ENCODE results near the gene CTPS1. TPM values are rescaled to one million over a fixed set of nuclear protein-coding genes. Genes with fewer than 3 reads are reported as not detected.

Gene CTPS1
- total RNA-seq, 1 experiment from 2014 or later, result 34.4 TPM

GRCh38 chr1:40989066-40989465, 9.6 kb downstream of the CTPS1 start:
- Histone ChIP-seq H3K4me3 (ENCODE audit: low read length) (no peak overlapping the region), H3K79me2 (ENCODE audit: low read length) (peaks cover 87% of the 10 kb centered on the region), H3K4me1 (ENCODE audit: low read length) (no peaks in the 10 kb centered on the region), H3K9me2 (replicated peaks; ENCODE audit: insufficient read depth, low read length) (no peaks in the 10 kb centered on the region), H3K27ac (ENCODE audit: low read length) (no peak overlapping the region), H3K36me3 (ENCODE audit: insufficient read depth, low read length) (peaks cover 87% of the 10 kb centered on the region), H2AFZ (ENCODE audit: low read length) (no peak overlapping the region), H4K20me1 (ENCODE audit: insufficient read depth, low read depth, low read length) (peaks cover 15% of the 10 kb centered on the region; the same call in 1 of the 2 replicates), H3K9me3 (ENCODE audit: low read length) (no peaks in the 10 kb centered on the region), H3K9ac (ENCODE audit: low read length) (no peak overlapping the region), H3K4me2 (ENCODE audit: low read depth, low read length, poor library complexity, severe bottlenecking) (no peak overlapping the region), H3K27me3 (ENCODE audit: low read length) (no peaks in the 10 kb centered on the region)
- DNase-seq, result no peak

DNA sequence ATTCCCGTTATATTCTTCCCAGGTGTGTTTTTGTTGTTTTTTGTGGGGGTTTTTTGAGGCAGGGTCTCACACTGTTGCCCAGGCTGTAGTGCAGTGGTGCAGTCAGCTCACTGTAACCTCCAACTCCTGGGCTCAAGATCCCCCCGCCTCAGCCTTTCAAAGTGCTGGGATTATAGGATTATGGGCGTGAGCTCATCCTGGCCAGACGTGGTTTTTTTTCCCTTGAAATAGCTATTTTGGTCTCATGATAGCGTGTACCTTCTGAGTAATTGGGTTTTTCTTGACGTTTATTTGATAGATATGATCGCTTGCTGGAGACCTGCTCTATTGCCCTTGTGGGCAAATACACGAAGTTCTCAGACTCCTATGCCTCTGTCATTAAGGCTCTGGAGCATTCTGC, 17.6 kb downstream of the CTPS1 start:
- H3K9me2 ChIP-seq (replicated peaks; ENCODE audit: insufficient read depth, low read length), result no peaks in the 10 kb centered on the region
- no peaks in the 10 kb centered on the region for H3K9me3 ChIP-seq (ENCODE audit: low read length)
- no peak overlapping the region for H3K9ac ChIP-seq (ENCODE audit: low read length)
- peaks cover 4% of the 10 kb centered on the region for H4K20me1 ChIP-seq (ENCODE audit: insufficient read depth, low read depth, low read length)
- no peaks in the 10 kb centered on the region for H3K27me3 ChIP-seq (ENCODE audit: low read length)
- H3K79me2 ChIP-seq (ENCODE audit: low read length), result peaks cover 71% of the 10 kb centered on the region
- no peak overlapping the region for H3K27ac ChIP-seq (ENCODE audit: low read length)
- H3K4me3 ChIP-seq (ENCODE audit: low read length), result no peak overlapping the region
- no peak overlapping the region for H3K4me2 ChIP-seq (ENCODE audit: low read depth, low read length, poor library complexity, severe bottlenecking)
- no peak for DNase-seq
- peaks cover 19% of the 10 kb centered on the region for H3K4me1 ChIP-seq (ENCODE audit: low read length)
- H3K36me3 ChIP-seq (ENCODE audit: insufficient read depth, low read length), result peaks cover 71% of the 10 kb centered on the region
- H2AFZ ChIP-seq (ENCODE audit: low read length), result no peak overlapping the region

DNA sequence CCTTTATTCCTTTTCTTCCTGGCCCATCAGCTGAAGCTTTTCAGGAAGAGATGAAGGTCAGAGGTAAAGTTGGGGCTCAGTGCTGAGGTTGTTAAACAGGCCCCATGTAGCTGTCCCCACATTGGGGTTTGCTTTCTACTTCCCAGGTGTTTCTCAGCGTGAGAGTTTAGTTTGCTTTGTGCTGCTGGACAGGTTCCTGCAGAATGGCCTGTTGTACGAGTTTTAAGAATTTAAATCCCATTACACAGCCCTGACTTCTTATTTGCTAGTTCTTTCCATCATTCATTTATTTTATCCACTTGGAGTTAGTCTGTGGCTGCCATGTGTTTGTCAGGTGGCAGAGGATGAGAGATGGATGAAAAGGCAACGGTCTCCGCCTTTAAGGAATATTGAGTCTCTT, 19.2 kb downstream of the CTPS1 start:
- Histone ChIP-seq H3K4me3 (ENCODE audit: low read length) (no peak overlapping the region), H3K27me3 (ENCODE audit: low read length) (no peaks in the 10 kb centered on the region), H3K27ac (ENCODE audit: low read length) (no peak overlapping the region), H4K20me1 (ENCODE audit: insufficient read depth, low read depth, low read length) (peaks cover 6% of the 10 kb centered on the region; the same call in 1 of the 2 replicates), H3K36me3 (ENCODE audit: insufficient read depth, low read length) (peaks cover 77% of the 10 kb centered on the region), H3K4me1 (ENCODE audit: low read length) (peaks cover 35% of the 10 kb centered on the region), H3K4me2 (ENCODE audit: low read depth, low read length, poor library complexity, severe bottlenecking) (no peak overlapping the region), H3K9me2 (replicated peaks; ENCODE audit: insufficient read depth, low read length) (no peaks in the 10 kb centered on the region), H3K79me2 (ENCODE audit: low read length) (peaks cover 70% of the 10 kb centered on the region), H3K9ac (ENCODE audit: low read length) (no peak overlapping the region), H2AFZ (ENCODE audit: low read length) (no peak overlapping the region), H3K9me3 (ENCODE audit: low read length) (no peaks in the 10 kb centered on the region)
- no peak for DNase-seq

DNA sequence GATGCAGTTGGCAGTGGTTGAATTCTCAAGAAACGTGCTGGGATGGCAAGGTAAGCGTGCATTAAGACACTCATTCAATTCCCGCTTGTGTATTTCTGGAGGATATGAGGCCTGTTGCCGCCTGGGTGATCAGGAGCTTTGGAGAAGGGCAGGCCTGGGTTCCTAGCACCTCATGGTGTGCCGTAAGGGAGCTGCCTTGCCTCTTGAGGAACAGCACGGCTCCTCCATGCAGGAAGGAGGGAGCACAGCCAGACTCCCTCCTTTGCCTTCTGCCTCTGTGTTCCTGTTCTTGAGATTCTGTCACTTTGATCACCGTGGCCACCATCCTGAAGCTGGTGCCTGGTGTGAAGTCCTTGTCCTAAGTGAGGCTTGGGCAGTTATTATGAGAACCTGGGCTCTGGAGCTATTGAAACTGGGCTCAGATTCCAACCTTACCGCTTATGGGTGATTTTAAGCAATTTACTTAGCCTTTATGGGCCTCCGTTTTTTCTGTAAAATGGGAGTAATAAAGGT, 23.7 kb downstream of the CTPS1 start:
- Histone ChIP-seq H3K27ac (ENCODE audit: low read length) (peak overlapping the region; percentile 62), H3K79me2 (ENCODE audit: low read length) (peaks cover 49% of the 10 kb centered on the region)

DNA sequence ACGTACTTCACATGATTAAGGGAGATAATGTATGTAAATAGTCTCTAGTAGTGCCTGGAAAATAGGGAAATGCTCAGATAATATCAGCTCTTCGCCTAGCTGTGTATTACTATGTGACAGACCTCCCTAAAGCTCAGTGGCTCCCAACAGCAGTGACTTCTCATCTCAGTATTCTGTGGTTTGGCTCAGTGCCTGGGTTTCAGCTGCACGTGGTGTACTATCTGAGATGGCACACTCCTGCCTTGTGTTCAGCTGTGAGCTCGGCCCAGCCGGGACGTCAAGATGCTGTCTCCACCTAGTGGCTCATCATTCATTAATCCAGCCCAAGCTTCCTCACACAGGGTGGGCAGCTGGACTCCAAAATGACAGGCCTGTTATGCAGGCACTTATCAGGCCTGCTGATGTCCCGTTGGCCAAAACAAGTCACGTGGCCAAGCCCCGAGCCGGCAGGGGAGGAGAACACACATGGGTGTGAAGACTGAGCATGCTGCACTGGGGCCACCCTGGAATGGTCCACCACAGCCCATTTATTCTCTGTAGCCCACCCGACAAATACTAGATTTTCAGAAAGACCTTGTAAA, 24.2 kb downstream of the CTPS1 start:
- Histone ChIP-seq H3K4me1 (ENCODE audit: low read length) (peaks cover 39% of the 10 kb centered on the region), H3K79me2 (ENCODE audit: low read length) (peaks cover 45% of the 10 kb centered on the region), H3K9ac (ENCODE audit: low read length) (no peak overlapping the region), H3K27ac (ENCODE audit: low read length) (peak overlapping the region; percentile 62), H3K4me2 (ENCODE audit: low read depth, low read length, poor library complexity, severe bottlenecking) (peak overlapping the region; percentile 29), H3K36me3 (ENCODE audit: insufficient read depth, low read length) (peaks cover 82% of the 10 kb centered on the region), H3K4me3 (ENCODE audit: low read length) (no peak overlapping the region), H4K20me1 (ENCODE audit: insufficient read depth, low read depth, low read length) (peaks cover 22% of the 10 kb centered on the region; the same call in 1 of the 2 replicates), H3K9me2 (replicated peaks; ENCODE audit: insufficient read depth, low read length) (no peaks in the 10 kb centered on the region), H3K27me3 (ENCODE audit: low read length) (no peaks in the 10 kb centered on the region), H2AFZ (ENCODE audit: low read length) (no peak overlapping the region), H3K9me3 (ENCODE audit: low read length) (no peaks in the 10 kb centered on the region)
- DNase-seq, result peak; percentile 94

More for the DNA sequence above, 23.7 kb downstream of the CTPS1 start:
- Histone ChIP-seq H3K27me3 (ENCODE audit: low read length) (no peaks in the 10 kb centered on the region), H3K4me2 (ENCODE audit: low read depth, low read length, poor library complexity, severe bottlenecking) (peak overlapping the region; percentile 29), H4K20me1 (ENCODE audit: insufficient read depth, low read depth, low read length) (peaks cover 20% of the 10 kb centered on the region; the same call in 1 of the 2 replicates), H3K9ac (ENCODE audit: low read length) (peak overlapping the region; percentile 13; the same call in 1 of the 2 replicates), H3K9me2 (replicated peaks; ENCODE audit: insufficient read depth, low read length) (no peaks in the 10 kb centered on the region), H2AFZ (ENCODE audit: low read length) (no peak overlapping the region), H3K4me3 (ENCODE audit: low read length) (no peak overlapping the region), H3K4me1 (ENCODE audit: low read length) (peaks cover 39% of the 10 kb centered on the region), H3K36me3 (ENCODE audit: insufficient read depth, low read length) (peaks cover 81% of the 10 kb centered on the region), H3K9me3 (ENCODE audit: low read length) (no peaks in the 10 kb centered on the region)
- no peak for DNase-seq

DNA sequence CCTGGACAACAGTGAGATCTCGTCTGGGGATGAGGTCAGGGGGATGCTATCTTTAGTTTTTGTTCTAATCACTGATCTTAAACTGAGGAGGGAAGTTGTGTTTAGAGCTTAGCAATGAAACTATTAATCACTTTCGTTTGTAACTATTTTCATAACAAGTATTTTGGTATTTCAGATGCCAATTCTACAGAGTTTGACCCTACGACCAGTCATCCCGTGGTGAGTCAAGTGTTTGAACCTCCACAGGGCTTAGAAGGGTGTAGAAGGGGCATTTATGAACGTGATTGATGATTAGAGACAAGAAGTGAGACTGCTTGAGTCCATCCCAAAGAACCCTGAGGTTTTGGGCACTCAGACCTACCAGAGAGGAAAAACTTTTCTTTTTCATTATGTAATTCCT, 26.4 kb downstream of the CTPS1 start:
- Histone ChIP-seq H3K79me2 (ENCODE audit: low read length) (peaks cover 32% of the 10 kb centered on the region), H3K4me1 (ENCODE audit: low read length) (peaks cover 32% of the 10 kb centered on the region), H3K27ac (ENCODE audit: low read length) (no peak overlapping the region), H3K9ac (ENCODE audit: low read length) (no peak overlapping the region), H3K27me3 (ENCODE audit: low read length) (no peaks in the 10 kb centered on the region), H4K20me1 (ENCODE audit: insufficient read depth, low read depth, low read length) (peaks cover 22% of the 10 kb centered on the region; the same call in 1 of the 2 replicates), H3K9me2 (replicated peaks; ENCODE audit: insufficient read depth, low read length) (no peaks in the 10 kb centered on the region), H2AFZ (ENCODE audit: low read length) (no peak overlapping the region), H3K9me3 (ENCODE audit: low read length) (no peaks in the 10 kb centered on the region), H3K36me3 (ENCODE audit: insufficient read depth, low read length) (peaks cover 89% of the 10 kb centered on the region), H3K4me3 (ENCODE audit: low read length) (no peak overlapping the region), H3K4me2 (ENCODE audit: low read depth, low read length, poor library complexity, severe bottlenecking) (no peak overlapping the region)
- DNase-seq, result no peak

DNA sequence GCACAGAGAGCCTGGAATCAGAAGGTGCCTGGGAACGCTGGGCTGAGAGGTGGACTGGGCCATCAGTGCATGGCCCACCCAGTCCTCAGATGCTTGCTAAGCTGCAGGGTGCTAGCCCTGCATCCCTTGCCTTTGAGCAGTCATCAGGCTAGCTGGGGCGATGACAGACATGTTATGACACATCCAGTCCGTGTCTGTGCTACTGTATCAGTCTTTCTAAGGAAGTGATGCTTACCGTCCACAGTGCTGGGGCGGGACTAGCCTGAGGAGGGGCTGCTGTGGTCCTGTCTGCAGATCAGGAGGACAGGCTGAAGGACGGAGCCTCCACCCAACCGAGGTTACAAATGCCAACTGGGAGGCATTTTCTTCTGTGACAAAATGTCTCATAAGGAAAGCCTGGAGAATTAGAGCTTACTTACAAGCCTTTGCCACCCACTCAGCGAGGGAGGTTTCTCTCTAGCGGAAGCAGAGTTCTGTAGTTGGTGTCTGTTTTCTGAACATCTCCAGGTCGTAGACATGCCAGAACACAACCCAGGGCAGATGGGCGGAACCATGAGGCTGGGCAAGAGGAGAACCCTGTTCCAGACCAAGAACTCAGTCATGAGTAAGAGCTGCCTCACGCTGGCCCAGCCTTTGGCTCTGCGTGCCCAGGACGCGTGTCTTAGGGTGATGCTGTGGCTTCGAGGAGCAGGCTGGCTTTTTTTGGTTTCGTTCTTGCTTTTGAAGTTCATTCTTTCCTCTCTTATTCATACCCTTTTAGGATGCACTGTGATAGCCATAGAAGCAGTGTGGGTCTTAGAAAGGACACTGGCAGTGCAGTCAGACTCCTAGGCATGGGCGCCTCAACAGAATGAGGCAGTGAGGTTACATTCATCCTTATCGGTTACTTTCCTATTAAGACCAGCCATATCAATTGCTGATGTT, 27.7 kb downstream of the CTPS1 start:
- H3K9me2 ChIP-seq (replicated peaks; ENCODE audit: insufficient read depth, low read length), result no peaks in the 10 kb centered on the region
- no peak overlapping the region for H2AFZ ChIP-seq (ENCODE audit: low read length)
- DNase-seq, result no peak
- H3K9ac ChIP-seq (ENCODE audit: low read length), result no peak overlapping the region
- peaks cover 89% of the 10 kb centered on the region for H3K36me3 ChIP-seq (ENCODE audit: insufficient read depth, low read length)
- no peaks in the 10 kb centered on the region for H3K9me3 ChIP-seq (ENCODE audit: low read length)
- peaks cover 29% of the 10 kb centered on the region for H3K79me2 ChIP-seq (ENCODE audit: low read length)
- H3K27ac ChIP-seq (ENCODE audit: low read length), result no peak overlapping the region
- H4K20me1 ChIP-seq (ENCODE audit: insufficient read depth, low read depth, low read length), result peaks cover 22% of the 10 kb centered on the region; the same call in 1 of the 2 replicates
- no peak overlapping the region for H3K4me3 ChIP-seq (ENCODE audit: low read length)
- H3K4me1 ChIP-seq (ENCODE audit: low read length), result peaks cover 19% of the 10 kb centered on the region
- no peak overlapping the region for H3K4me2 ChIP-seq (ENCODE audit: low read depth, low read length, poor library complexity, severe bottlenecking)
- no peaks in the 10 kb centered on the region for H3K27me3 ChIP-seq (ENCODE audit: low read length)

GRCh38 chr1:41009466-41009865, 30.0 kb downstream of the CTPS1 start:
- DNase-seq, result no peak
- Histone ChIP-seq H3K79me2 (ENCODE audit: low read length) (peaks cover 9% of the 10 kb centered on the region; the same call in 1 of the 2 replicates), H3K4me2 (ENCODE audit: low read depth, low read length, poor library complexity, severe bottlenecking) (no peak overlapping the region), H3K27me3 (ENCODE audit: low read length) (no peaks in the 10 kb centered on the region), H2AFZ (ENCODE audit: low read length) (no peak overlapping the region), H4K20me1 (ENCODE audit: insufficient read depth, low read depth, low read length) (peaks cover 9% of the 10 kb centered on the region; the same call in 1 of the 2 replicates), H3K4me3 (ENCODE audit: low read length) (no peak overlapping the region), H3K4me1 (ENCODE audit: low read length) (no peaks in the 10 kb centered on the region), H3K9me2 (replicated peaks; ENCODE audit: insufficient read depth, low read length) (no peaks in the 10 kb centered on the region), H3K27ac (ENCODE audit: low read length) (no peak overlapping the region), H3K36me3 (ENCODE audit: insufficient read depth, low read length) (peaks cover 76% of the 10 kb centered on the region), H3K9ac (ENCODE audit: low read length) (no peak overlapping the region), H3K9me3 (ENCODE audit: low read length) (no peaks in the 10 kb centered on the region)

Data from Karpas-422 (cell line).